GM12878 (cell line): Measurements from ENCODE around the gene ZNF850. TPM values are rescaled to one million over a fixed set of nuclear protein-coding genes. Genes with fewer than 3 reads are reported as not detected.

Experiments
- BCL11A ChIP-seq: IDR thresholded peaks from 2 replicates; pipeline ENCODE4 v1.6.1; 2011; ENCODE audit warnings: low read depth, low read length
- BMI1 ChIP-seq: fragments of 450-650 bp; IDR thresholded peaks from 2 replicates; pipeline ENCODE4 v1.6.1; 2016; ENCODE audit warnings: mild to moderate bottlenecking, moderate library complexity, borderline replicate concordance
- CBFB ChIP-seq: IDR thresholded peaks from 2 replicates; pipeline ENCODE4 v1.6.1; 2016; ENCODE audit warnings: antibody characterized with exemption, low read depth
- CHD2 ChIP-seq: IDR thresholded peaks from 2 replicates; pipeline ENCODE4 v1.6.1; 2011; ENCODE audit warnings: low read depth, low read length, improper control_type of control experiment, borderline replicate concordance
- CTCF ChIP-seq, 3 experiments: IDR thresholded peaks in 2 of 3; conservative IDR thresholded peaks in 1 of 3; 2 replicates each; pipeline ENCODE4 v1.5.1; 2011; ENCODE audit warnings: low read depth in 3 of 3, low read length in 3 of 3, mild to moderate bottlenecking in 3 of 3, control low read depth in 2 of 3, moderate library complexity in 2 of 3, inconsistent platforms in 1 of 3, mixed read lengths in 1 of 3; ENCODE audit not compliant: control insufficient read depth in 2 of 3, insufficient read depth in 1 of 3; ENCODE audit errors: extremely low read depth in 1 of 3
- DPF2 ChIP-seq: fragments of 450-650 bp; IDR thresholded peaks from 2 replicates; pipeline ENCODE4 v1.6.1; 2017; ENCODE audit warnings: mild to moderate bottlenecking
- E2F8 ChIP-seq: fragments of 450-650 bp; IDR thresholded peaks from 2 replicates; pipeline ENCODE4 v1.6.1; 2018; ENCODE audit warnings: mild to moderate bottlenecking, low read depth, moderate library complexity; ENCODE audit not compliant: partially characterized antibody
- E4F1 ChIP-seq: fragments of 450-650 bp; IDR thresholded peaks from 2 replicates; pipeline ENCODE4 v1.6.1; 2018; ENCODE audit warnings: borderline replicate concordance, mild to moderate bottlenecking; ENCODE audit not compliant: partially characterized antibody
- EP300 ChIP-seq, 2 experiments: fragments of 150-350 bp in 1 of 2; IDR thresholded peaks; 2 replicates each; pipeline ENCODE4 v1.6.1; 2011 to 2012; ENCODE audit warnings: low read depth in 2 of 2, low read length in 2 of 2, borderline replicate concordance in 1 of 2, improper control_type of control experiment in 1 of 2, inconsistent platforms in 1 of 2; ENCODE audit not compliant: control insufficient read depth in 1 of 2
- IRF5 ChIP-seq: fragments of 450-650 bp; IDR thresholded peaks from 2 replicates; pipeline ENCODE4 v1.6.1; 2017; ENCODE audit warnings: borderline replicate concordance
- KAT2A ChIP-seq: conservative IDR thresholded peaks from 2 replicates; pipeline ENCODE4 v1.6.1; 2011; ENCODE audit warnings: low read depth, low read length; ENCODE audit not compliant: control insufficient read depth
- MEF2B ChIP-seq: fragments of 450-650 bp; IDR thresholded peaks from 2 replicates; pipeline ENCODE4 v1.6.1; 2018; ENCODE audit warnings: mild to moderate bottlenecking, moderate library complexity; ENCODE audit not compliant: partially characterized antibody, poor library complexity, severe bottlenecking
- MTA2 ChIP-seq: fragments of 450-650 bp; IDR thresholded peaks from 2 replicates; pipeline ENCODE4 v1.6.1; 2016; ENCODE audit warnings: low read depth, mild to moderate bottlenecking, moderate library complexity
- SP1 ChIP-seq: IDR thresholded peaks from one replicate; pipeline ENCODE4 v1.6.1; 2011; ENCODE audit warnings: low read depth, low read length
- SUZ12 ChIP-seq: fragments of 200-600 bp; sonication (generic); IDR thresholded peaks from one replicate; pipeline ENCODE4 v1.6.1; 2018; ENCODE audit warnings: antibody characterized with exemption, mild to moderate bottlenecking; ENCODE audit not compliant: unreplicated experiment
- USF2 ChIP-seq: IDR thresholded peaks from 2 replicates; pipeline ENCODE4 v1.6.1; 2011; ENCODE audit warnings: low read depth, low read length, improper control_type of control experiment, borderline replicate concordance
- YY1 ChIP-seq: IDR thresholded peaks from 2 replicates; pipeline ENCODE4 v1.6.1; 2011; ENCODE audit warnings: low read depth, mild to moderate bottlenecking, low read length
- polyA plus RNA-seq, 11 experiments: library from polyadenylated mRNA; depleted of rRNA in 4 of 11; unstranded in 6 of 11; stranded (reverse) in 5 of 11; fragments of >200 nt; fragmentation: Nextera tagmentation in 4 of 11; fragmentation: Illumina TruSeq in 1 of 11; extraction: Ambion mirVana in 4 of 11; extraction: Trizol in 1 of 11; gene quantifications; 1 replicate in 1 of 11; 2 replicates in 10 of 11; pipeline versions ENCODE4 v1.2.1 to v1.2.3, GENCODE V29; 2011 to 2016; ENCODE audit warnings: inconsistent platforms in 2 of 11, missing spikeins in 2 of 11, low read depth in 1 of 11
- total RNA-seq, 4 experiments: library from RNA; depleted of rRNA in 3 of 4; stranded (reverse); fragments of >200 nt in 3 of 4; fragmentation: Illumina TruSeq in 1 of 4; extraction: Trizol in 1 of 4; gene quantifications; 2 replicates each; pipeline versions ENCODE4 v1.2.1 to v1.2.3, GENCODE V29; 2013 to 2021

The ZNF850 gene
- total and polyA plus RNA-seq, 10 of the 15 experiments (the other 5 are each of a cell fraction or from before 2014, with no cell fraction given): 0.44 to 6.4 (median 2.5) TPM

- TF ChIP-seq BMI1 (no peak), E4F1 (no peak), CBFB (no peak; the same call in 1 of the 2 replicates), YY1 (peak; percentile 78), E2F8 (no peak), SUZ12 (no peak), KAT2A (no peak), CTCF (IDR thresholded peaks at IDR 0.05 in 2 of 3, conservative IDR thresholded peaks at IDR 0.05 in 1 of 3; ENCODE audit: control insufficient read depth in 2 of 3, extremely low read depth in 1 of 3, insufficient read depth in 1 of 3, low read depth in 3 of 3, low read length in 3 of 3) (no peak), CHD2 (peak; percentile 74), EP300 (IDR thresholded peaks at IDR 0.05; ENCODE audit: borderline replicate concordance in 1 of 2, control insufficient read depth in 1 of 2, low read depth in 2 of 2, low read length in 2 of 2) (no peak), BCL11A (no peak), SP1 (no peak), USF2 (no peak), IRF5 (no peak), DPF2 (no peak), MTA2 (peak; percentile 80), MEF2B (no peak)
Observed at GRCh38 chr19:36687214-36688056, 85.2 kb downstream of the ZNF850 start, which contains the start of gene ZNF567 (continued).
